Posterior vena cava (tissue), 2 donors: ENCODE measurements around the gene MYO7A. TPM values are rescaled to one million over a fixed set of nuclear protein-coding genes. Genes with fewer than 3 reads are reported as not detected.
"Not testable (repeated sequence)": the region's sequence is repeated elsewhere in the genome, so short reads cannot be mapped to it uniquely, and the experiment has no call there.

Source experiments
- DNase-seq: peaks from one replicate; pipeline ENCODE4 v3.0.0-alpha.2; 2020; ENCODE audit warnings: low spot score
- intact Hi-C, 2 donors: fragments of 100-400 bp; cut with DNase I; formaldehyde crosslinking; loops; one replicate each; pipeline versions ENCODE4 v1.14.1 to v1.14.2; 2022 to 2023
- total RNA-seq, 2 donors: library from RNA; stranded (reverse); fragmentation: NEBNext Ultra II Directional; extraction: Animal tissue kit (Norgen Biotek cat#: 25700); gene quantifications; one replicate each; pipeline ENCODE4 v1.2.1, GENCODE V29; 2021
- donor health status: DM: yes; HTN: yes; CAD: no.
- donor health status: DM: yes; HTN: yes; CAD: no.

MYO7A gene
- total RNA-seq, 2 donors from 2014 or later, result 12.2 to 17.3 TPM

- peak; percentile 93 for DNase-seq
- intact Hi-C loops, result loop anchor here (2.0 to 5.0 kb wide), 2 partner anchors 43 to 44 kb away; no protein-coding TSS in a partner anchor
These were observed 36.7 kb upstream of the MYO7A start for GRCh38 chr11:77091146-77091940.

GRCh38 chr11:77092382-77092781 lies 35.7 kb upstream of the MYO7A start:
- intact Hi-C loops, result loop anchor here in 1 of 2 donors (5.0 kb wide), 1 partner anchor 45 kb away; no protein-coding TSS in a partner anchor
- peak; percentile 79 for DNase-seq

DNA sequence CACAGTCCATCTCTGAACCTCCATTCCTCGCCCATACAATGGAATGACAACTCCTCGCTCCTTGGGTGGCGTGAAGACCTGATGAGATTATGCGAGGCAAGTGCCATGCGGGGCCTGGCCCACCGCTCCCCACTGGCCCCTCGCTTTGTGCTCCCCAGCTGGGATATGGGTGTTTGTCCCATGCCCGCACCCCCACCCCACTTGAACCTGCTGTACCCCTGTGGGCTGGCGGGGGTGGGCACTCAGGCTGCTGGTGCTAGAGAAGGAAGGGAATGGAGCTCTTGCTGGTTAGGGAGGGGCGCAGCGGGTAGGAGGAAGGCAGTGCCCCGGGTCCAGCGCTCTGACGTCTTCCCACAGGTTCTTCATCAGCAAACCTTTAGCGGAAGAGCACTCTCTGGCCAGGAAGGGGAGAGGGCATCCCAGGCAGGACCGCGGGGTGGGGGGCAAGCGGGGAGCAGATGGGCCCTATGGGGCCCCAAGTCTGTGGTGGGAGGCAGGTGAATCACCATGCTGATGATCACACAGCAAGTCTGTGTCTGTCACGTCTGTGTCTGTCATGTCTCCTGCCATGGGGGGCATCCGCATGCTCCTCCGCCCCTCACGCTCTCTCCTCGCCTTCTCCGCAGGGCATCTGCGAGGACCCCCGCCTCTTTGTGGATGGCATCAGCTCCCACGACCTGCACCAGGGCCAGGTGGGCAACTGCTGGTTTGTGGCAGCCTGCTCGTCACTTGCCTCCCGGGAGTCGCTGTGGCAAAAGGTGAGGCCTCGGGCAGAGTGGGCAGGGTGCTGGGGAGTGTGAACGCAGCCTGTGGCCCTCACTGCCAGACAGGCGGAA lies 34.8 kb upstream of the MYO7A start:
- intact Hi-C loops, result loop anchor here in 1 of 2 donors (5.0 kb wide), 1 partner anchor 46 kb away; no protein-coding TSS in a partner anchor
- peak; percentile 73 for DNase-seq

- intact Hi-C loops, result loop anchor here in 1 of 2 donors (5.0 kb wide), 1 partner anchor 47 kb away; no protein-coding TSS in a partner anchor
- peak; percentile 62 for DNase-seq
These were observed 33.8 kb upstream of the MYO7A start for GRCh38 chr11:77093987-77094840.

GRCh38 chr11:77094841-77095365 lies 33.1 kb upstream of the MYO7A start:
- DNase-seq, result peak; percentile 54
- intact Hi-C loops, result loop anchor here in 1 of 2 donors (5.0 kb wide), 1 partner anchor 48 kb away; no protein-coding TSS in a partner anchor

GRCh38 chr11:77095551-77096490 lies 32.2 kb upstream of the MYO7A start:
- intact Hi-C loops, result no loop called here
- peak; percentile 80 for DNase-seq

DNA sequence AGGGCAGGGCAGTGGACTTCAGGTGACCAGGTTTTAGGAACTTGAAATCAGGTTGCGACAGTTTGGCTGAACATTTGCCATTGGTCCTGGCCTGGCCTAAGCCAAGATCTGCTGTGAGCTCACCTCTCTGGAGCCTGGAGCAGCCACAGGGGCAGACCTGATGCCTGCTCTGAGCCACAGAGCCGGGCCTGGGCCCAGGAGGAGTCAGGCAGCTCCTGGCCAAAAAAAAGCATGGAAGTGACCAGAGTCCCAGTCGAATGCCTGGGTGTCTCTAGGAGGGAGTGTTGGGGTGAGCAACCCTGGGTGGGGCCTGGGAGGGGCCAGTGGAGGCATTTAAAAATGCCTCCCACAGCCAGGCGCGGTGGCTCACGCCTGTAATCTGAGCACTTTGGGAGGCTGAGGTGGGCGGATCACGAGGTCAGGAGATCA lies 31.4 kb upstream of the MYO7A start:
- DNase-seq, result peak; percentile 70
- intact Hi-C loops, result no loop called here

DNA sequence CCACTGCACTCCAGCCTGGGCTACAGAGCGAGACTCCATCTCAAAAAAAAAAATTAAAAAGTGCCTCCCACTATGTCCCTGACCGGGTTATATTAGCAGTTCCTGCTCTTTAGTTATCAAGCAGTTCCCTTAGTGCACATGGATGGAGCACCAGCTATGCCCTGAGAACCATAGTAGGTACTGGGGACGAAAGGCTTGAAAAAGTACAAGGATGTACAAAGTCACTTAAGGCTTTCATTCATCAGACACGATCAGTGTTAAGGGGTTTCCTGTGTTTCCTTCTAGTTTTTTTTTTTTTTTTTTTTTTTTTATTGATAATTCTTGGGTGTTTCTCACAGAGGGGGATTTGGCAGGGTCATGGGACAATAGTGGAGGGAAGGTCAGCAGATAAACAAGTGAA lies 30.9 kb upstream of the MYO7A start:
- DNase-seq, intact Hi-C loops: not testable (repeated sequence)

GRCh38 chr11:77100166-77101042 lies 27.6 kb upstream of the MYO7A start:
- intact Hi-C loops, result no loop called here
- DNase-seq, result peak; percentile 60

DNA sequence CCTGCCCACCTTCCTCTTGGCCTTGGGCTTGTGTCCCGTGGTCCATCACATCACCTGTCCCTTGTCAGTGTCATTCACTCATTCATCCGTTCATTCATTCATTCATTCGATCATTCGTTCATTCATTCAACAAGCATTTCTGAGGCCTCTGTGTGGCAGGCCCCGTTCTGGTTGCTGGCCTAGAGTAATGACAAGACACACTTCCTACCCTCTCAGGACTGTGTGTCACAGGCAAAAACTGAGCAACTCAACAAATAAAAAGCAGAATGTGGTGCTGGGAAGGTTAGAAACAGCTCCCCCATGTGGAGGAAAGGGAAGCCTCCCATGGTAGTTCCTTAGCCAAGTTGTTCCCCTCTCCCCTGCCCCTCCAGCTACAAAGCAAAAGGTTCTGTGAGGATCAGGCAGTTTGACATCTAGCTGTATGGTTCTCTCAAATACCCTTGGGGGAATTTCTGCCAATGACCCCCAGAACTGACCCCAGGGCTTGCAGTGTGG lies 27.0 kb upstream of the MYO7A start:
- no peak for DNase-seq
- intact Hi-C loops, result no loop called here

DNA sequence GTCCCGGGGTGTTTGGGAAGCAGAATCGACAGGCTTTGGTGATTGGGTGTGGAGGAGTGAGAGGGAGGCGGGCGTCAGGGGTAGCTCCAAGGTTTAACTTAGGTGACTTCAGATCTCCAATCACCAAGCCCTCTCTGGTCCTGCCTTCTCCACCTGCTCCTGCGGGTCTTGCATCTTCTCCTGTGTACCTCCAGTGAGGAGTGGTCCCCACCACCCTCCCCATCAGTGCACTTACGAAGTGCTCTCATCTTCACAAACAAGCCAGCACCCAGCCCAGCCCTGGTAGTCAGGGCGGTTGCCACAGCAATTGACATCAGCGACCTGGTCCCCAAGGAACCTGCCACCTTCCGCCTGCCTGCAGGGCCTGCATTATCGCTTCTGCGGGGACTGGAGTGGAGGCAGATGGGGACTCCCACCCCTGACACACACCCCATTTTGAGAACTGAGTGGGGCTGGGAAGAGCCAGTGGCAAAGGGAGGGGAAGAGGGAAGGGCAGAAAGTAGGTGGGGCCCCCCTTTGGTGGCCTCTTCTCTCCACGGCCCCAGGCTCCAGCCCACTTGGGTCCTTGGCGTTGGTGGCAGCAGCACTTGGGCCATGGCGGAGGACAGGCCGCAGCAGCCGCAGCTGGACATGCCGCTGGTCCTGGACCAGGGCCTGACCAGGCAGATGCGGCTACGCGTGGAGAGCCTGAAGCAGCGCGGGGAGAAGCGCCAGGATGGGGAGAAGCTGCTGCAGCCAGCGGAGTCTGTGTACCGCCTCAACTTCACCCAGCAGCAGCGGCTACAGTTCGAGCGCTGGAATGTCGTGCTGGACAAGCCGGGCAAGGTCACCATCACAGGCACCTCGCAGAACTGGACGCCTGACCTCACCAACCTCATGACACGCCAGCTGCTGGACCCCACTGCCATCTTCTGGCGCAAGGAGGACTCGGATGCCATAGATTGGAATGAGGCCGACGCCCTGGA lies 25.5 kb upstream of the MYO7A start, which contains the start of gene OMP:
Gene OMP, plus strand, starts transcription at position 595 of the 965 bp plus-strand sequence. Its CDS starts 0 bp downstream, at position 595.
- DNase-seq, result no peak
- intact Hi-C loops, result no loop called here

GRCh38 chr11:77103319-77103718 lies 24.7 kb upstream of the MYO7A start:
- DNase-seq, result no peak
- intact Hi-C loops, result no loop called here

- intact Hi-C loops, result no loop called here
- DNase-seq, result no peak
These were observed 23.3 kb upstream of the MYO7A start for GRCh38 chr11:77104727-77105126.

DNA sequence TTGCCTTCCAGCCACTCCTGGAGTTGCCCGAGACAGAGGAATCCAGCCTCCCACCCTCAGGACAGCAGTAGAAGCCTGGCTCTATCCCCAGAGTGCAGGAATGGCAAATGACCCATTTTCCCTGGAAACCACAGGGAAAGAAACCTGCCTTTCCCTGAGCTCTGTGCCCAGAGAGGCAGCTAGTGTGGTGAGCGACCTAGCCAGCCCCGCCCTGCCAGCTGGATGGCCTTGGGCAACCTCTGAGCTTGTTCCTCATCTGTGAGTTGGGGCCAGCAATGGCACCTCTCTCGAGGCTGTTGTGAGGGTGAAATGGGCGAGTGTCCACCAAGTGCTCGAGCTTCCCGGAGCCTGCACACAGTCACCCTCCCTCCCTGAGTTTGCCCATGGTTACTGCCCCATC lies 21.7 kb upstream of the MYO7A start:
- DNase-seq, result no peak
- intact Hi-C loops, result no loop called here

DNA sequence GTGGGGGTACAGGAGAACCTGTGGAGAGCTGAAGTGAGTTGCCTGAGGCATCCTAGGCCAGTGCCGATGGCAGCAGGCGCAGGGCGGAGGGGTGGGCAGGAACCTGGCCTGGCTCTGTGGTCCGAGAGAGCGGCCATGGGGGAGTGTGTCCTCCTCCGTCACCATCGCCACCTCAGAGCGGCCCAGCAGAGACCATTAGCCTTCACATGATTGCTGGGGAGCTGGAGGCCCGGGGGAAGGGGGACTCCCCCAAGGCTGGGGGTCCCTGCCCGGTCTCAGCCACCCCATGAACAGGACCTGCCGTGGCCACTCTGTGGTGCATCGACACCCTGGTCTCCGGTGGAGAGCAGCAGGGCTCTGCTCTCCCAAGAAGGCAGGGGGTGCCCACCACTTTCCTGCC lies 21.3 kb upstream of the MYO7A start:
- intact Hi-C loops, result no loop called here
- DNase-seq, result no peak
